GM18909 (cell line): Measurements from ENCODE around the gene COMMD4.

Experiments used
- ATAC-seq: cut with Tn5 transposase; IDR thresholded peaks from one replicate; pipeline ENCODE4 v1.9.1; 2021; ENCODE audit warnings: mild to moderate bottlenecking; ENCODE audit not compliant: unreplicated experiment, poor library complexity

The COMMD4 gene

GRCh38 chr15:75354454-75354853 is 18.6 kb downstream of the COMMD4 start:
- no peak for ATAC-seq

- no peak for ATAC-seq
Measured at GRCh38 chr15:75355369-75355768, 19.5 kb downstream of the COMMD4 start.

- no peak for ATAC-seq
Measured at GRCh38 chr15:75356006-75356405, 20.1 kb downstream of the COMMD4 start.

- ATAC-seq = no peak
Measured at GRCh38 chr15:75356517-75356916, 20.7 kb downstream of the COMMD4 start.

- no peak for ATAC-seq
Measured at GRCh38 chr15:75357976-75358673, 22.3 kb downstream of the COMMD4 start.

GRCh38 chr15:75358771-75359536 is 23.1 kb downstream of the COMMD4 start:
- ATAC-seq = no peak

GRCh38 chr15:75359537-75360250 is 23.8 kb downstream of the COMMD4 start:
- no peak for ATAC-seq

- no peak for ATAC-seq
Measured at GRCh38 chr15:75360391-75360790, 24.5 kb downstream of the COMMD4 start.

GRCh38 chr15:75360856-75361255 is 25.0 kb downstream of the COMMD4 start:
- ATAC-seq = no peak

GRCh38 chr15:75361361-75361988 is 25.6 kb downstream of the COMMD4 start:
- ATAC-seq = no peak

GRCh38 chr15:75361989-75362641 is 26.3 kb downstream of the COMMD4 start:
- no peak for ATAC-seq

GRCh38 chr15:75362642-75363249 is 26.9 kb downstream of the COMMD4 start:
- no peak for ATAC-seq

GRCh38 chr15:75363786-75364185 is 27.9 kb downstream of the COMMD4 start:
- ATAC-seq = no peak

GRCh38 chr15:75364881-75365280 is 29.0 kb downstream of the COMMD4 start:
- ATAC-seq = no peak

GRCh38 chr15:75366163-75366562 is 30.3 kb downstream of the COMMD4 start:
- ATAC-seq = no peak

- no peak for ATAC-seq
Measured at GRCh38 chr15:75367006-75367405, 31.1 kb downstream of the COMMD4 start.

- no peak for ATAC-seq
Measured at GRCh38 chr15:75367406-75367912, 31.6 kb downstream of the COMMD4 start.

GRCh38 chr15:75367913-75368688 is 32.2 kb downstream of the COMMD4 start, which contains the start of gene MAN2C1:
Gene MAN2C1, minus strand, starts transcription at chr15:75368607. Its CDS starts 24 bp downstream, at chr15:75368583.
- peak; percentile 86 for ATAC-seq
